SIG-M5 treated with dmso at 0.1 percent for 504 hours (cell line): ENCODE measurements around the gene TRA2B.

ENCODE experiments used
- DNase-seq: peaks from one replicate; lab custom pipeline; 2025; ENCODE audit not compliant: unreplicated experiment; lab: John Stamatoyannopoulos, UW

TRA2B gene

GRCh38 chr3:185881926-185882325 lies 55.9 kb downstream of the TRA2B start:
- no peak for DNase-seq

GRCh38 chr3:185880600-185880999 lies 57.2 kb downstream of the TRA2B start:
- DNase-seq: no peak

- no peak for DNase-seq
Measured at GRCh38 chr3:185878920-185879319, 58.9 kb downstream of the TRA2B start.

- DNase-seq: no peak
Measured at GRCh38 chr3:185874119-185874518, 63.7 kb downstream of the TRA2B start.

- DNase-seq: no peak
Measured at GRCh38 chr3:185867650-185868049, 70.2 kb downstream of the TRA2B start.

GRCh38 chr3:185866995-185867394 lies 70.8 kb downstream of the TRA2B start:
- DNase-seq: no peak

- DNase-seq: no peak
Measured at GRCh38 chr3:185866555-185866954, 71.3 kb downstream of the TRA2B start.
